Astrocyte (in vitro differentiated cells and primary cell): ENCODE measurements around the gene RNFT2.

Experiments
- EZH2 ChIP-seq: IDR thresholded peaks from 2 replicates; pipeline ENCODE4 v1.6.1; 2012; ENCODE audit warnings: mild to moderate bottlenecking, low read length, inconsistent platforms; ENCODE audit not compliant: insufficient read depth
- TF ChIP-seq, protein P1 (sequence below): IDR thresholded peaks from 2 replicates; pipeline ENCODE4 v1.5.1; 2011; ENCODE audit warnings: low read depth, mild to moderate bottlenecking, inconsistent platforms, low read length, moderate library complexity; ENCODE audit not compliant: insufficient read depth

DNA sequence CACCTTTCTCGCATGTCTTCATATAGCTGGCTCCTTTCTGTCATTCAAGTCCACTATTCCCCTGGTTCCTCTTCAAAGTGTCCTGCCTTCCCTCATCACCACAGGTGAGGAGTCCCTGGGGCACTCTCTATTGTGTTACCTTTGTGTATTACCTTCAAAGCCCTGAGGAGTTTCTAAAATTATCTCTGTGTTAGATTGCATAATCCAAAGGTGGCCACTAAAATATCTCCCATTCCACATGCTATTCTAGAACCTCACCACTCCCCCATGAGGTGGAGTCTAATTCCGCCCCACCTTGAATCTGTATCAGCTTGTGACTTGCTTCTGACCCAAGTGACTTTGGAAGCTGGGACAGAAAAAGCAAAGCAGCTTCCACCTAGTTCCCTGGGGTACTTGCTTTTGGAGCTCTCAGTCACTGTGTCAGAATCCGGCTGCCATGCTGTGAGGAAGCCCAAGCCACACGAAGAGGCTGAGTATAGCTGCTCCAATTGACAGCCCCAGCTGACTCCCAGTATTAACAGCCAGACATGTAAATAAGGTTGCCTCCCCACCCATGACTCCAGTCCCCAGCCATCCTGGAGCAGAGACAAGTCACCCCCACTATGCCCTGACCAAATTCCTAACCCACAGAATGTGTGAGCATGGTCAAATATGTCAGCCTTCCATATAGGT lies 136.3 kb downstream of the RNFT2 start:
- TF ChIP-seq, protein P1, sequence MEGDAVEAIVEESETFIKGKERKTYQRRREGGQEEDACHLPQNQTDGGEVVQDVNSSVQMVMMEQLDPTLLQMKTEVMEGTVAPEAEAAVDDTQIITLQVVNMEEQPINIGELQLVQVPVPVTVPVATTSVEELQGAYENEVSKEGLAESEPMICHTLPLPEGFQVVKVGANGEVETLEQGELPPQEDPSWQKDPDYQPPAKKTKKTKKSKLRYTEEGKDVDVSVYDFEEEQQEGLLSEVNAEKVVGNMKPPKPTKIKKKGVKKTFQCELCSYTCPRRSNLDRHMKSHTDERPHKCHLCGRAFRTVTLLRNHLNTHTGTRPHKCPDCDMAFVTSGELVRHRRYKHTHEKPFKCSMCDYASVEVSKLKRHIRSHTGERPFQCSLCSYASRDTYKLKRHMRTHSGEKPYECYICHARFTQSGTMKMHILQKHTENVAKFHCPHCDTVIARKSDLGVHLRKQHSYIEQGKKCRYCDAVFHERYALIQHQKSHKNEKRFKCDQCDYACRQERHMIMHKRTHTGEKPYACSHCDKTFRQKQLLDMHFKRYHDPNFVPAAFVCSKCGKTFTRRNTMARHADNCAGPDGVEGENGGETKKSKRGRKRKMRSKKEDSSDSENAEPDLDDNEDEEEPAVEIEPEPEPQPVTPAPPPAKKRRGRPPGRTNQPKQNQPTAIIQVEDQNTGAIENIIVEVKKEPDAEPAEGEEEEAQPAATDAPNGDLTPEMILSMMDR: no peak
- TF ChIP-seq EZH2: no peak
